ENCODE results near the gene SSBP4.
A peak's percentile ranks its signal among the peaks of the same experiment; 100 is the strongest.

The SSBP4 gene

DNA sequence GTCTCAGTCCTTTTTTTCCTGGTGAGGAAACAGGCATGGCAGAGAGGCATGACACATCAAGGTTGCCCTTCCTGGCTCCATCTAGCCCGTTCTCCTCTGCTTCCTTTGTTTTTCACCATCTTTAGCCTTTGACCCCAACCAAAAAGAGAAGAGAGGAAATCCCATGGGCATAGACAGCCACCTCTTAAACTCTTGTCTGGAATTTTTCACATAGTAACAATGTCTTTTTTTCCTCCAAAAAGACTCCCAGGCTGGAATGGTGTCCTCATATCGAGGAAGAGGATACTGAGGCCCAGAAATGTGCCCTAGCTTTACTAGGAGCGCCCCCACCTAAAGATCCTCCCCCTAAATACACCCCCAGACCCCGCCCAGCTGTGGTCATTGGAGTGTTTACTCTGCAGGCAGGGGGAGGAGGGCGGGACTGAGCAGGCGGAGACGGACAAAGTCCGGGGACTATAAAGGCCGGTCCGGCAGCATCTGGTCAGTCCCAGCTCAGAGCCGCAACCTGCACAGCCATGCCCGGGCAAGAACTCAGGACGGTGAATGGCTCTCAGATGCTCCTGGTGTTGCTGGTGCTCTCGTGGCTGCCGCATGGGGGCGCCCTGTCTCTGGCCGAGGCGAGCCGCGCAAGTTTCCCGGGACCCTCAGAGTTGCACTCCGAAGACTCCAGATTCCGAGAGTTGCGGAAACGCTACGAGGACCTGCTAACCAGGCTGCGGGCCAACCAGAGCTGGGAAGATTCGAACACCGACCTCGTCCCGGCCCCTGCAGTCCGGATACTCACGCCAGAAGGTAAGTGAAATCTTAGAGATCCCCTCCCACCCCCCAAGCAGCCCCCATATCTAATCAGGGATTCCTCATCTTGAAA lies 33.3 kb upstream of the SSBP4 start, which contains the start of gene GDF15:
Gene GDF15 (plus strand): TSS at position 484 of the 868 bp plus-strand sequence. CDS start 32 bp downstream, at position 516.
- H3K4me3 ChIP-seq (IDR thresholded peaks at IDR 0.05; ENCODE audit: insufficient read depth, low read depth, low read length): no peak within 1 kb of the TSS

DNA sequence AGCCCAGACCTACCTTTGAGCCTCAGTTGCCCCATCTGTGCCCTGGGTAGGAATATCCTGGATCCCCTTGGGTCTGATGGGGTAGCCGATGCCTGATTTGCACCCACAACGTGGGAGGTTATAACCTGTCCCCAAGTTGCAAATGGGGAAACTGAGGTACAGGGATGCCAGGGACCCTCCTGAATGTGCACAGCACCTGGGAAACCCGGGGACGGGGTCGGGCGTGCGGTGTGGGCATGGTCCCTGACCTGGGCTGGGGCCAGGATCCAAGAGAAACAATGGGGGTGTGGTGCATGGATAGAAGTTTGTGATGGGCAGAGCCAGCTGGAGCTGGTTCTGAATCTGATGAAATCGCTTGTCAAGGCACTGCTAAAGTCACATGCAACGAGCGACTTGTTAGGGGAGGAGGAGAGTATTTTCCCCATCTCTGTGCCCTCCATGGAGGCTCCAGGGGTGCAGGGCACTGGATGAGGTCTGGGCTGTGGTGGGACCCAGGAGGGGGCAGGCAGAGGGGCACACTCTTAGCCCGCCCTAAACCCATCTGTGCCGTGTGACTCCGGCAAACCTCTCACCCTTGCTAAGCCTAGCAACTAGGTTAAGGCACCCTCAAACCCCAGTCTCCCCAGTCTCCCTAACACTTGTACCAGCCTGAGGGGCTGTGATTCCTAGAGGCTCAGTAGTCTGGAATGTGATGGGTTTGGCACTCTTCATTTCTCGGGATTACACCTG lies 32.5 kb upstream of the SSBP4 start:
- Histone ChIP-seq H3K4me3 (IDR thresholded peaks at IDR 0.05; ENCODE audit: insufficient read depth, low read depth, low read length) (no peak overlapping the region), H3K79me2 (ENCODE audit: insufficient read depth, low read depth) (no peaks in the 10 kb centered on the region), H2AFZ (ENCODE audit: low read depth) (no peak overlapping the region), H3K4me2 (no peak overlapping the region), H3K36me3 (ENCODE audit: insufficient read depth) (no peaks in the 10 kb centered on the region), H3K27me3 (ENCODE audit: insufficient read depth, low read depth) (peaks cover 33% of the 10 kb centered on the region; the same call in 1 of the 2 replicates), H3K4me1 (ENCODE audit: low read depth, poor library complexity, severe bottlenecking) (no peaks in the 10 kb centered on the region), H3K27ac (no peak overlapping the region), H3K9ac (no peak overlapping the region), H4K20me1 (ENCODE audit: insufficient read depth) (no peaks in the 10 kb centered on the region)
- TF ChIP-seq, protein P1, sequence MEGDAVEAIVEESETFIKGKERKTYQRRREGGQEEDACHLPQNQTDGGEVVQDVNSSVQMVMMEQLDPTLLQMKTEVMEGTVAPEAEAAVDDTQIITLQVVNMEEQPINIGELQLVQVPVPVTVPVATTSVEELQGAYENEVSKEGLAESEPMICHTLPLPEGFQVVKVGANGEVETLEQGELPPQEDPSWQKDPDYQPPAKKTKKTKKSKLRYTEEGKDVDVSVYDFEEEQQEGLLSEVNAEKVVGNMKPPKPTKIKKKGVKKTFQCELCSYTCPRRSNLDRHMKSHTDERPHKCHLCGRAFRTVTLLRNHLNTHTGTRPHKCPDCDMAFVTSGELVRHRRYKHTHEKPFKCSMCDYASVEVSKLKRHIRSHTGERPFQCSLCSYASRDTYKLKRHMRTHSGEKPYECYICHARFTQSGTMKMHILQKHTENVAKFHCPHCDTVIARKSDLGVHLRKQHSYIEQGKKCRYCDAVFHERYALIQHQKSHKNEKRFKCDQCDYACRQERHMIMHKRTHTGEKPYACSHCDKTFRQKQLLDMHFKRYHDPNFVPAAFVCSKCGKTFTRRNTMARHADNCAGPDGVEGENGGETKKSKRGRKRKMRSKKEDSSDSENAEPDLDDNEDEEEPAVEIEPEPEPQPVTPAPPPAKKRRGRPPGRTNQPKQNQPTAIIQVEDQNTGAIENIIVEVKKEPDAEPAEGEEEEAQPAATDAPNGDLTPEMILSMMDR (conservative IDR thresholded peaks at IDR 0.05; ENCODE audit: low read depth, low read length): no peak

More for the DNA sequence above, 33.3 kb upstream of the SSBP4 start, which contains the start of gene GDF15:
- TF ChIP-seq, protein P1 (conservative IDR thresholded peaks at IDR 0.05; ENCODE audit: low read depth, low read length): peak; percentile 70
- H3K27ac ChIP-seq: no peak within 1 kb of the TSS
- no peaks in the 10 kb centered on the region for H3K36me3 ChIP-seq (ENCODE audit: insufficient read depth)
- H3K9ac ChIP-seq: no peak within 1 kb of the TSS
- no peaks in the 10 kb centered on the region for H3K79me2 ChIP-seq (ENCODE audit: insufficient read depth, low read depth)
- H4K20me1 ChIP-seq (ENCODE audit: insufficient read depth): no peaks in the 10 kb centered on the region
- no peak within 1 kb of the TSS for H3K4me2 ChIP-seq
- no peaks in the 10 kb centered on the region for H3K4me1 ChIP-seq (ENCODE audit: low read depth, poor library complexity, severe bottlenecking)
- H3K27me3 ChIP-seq (ENCODE audit: insufficient read depth, low read depth): peaks cover 33% of the 10 kb centered on the region; the same call in 1 of the 2 replicates
- no peak within 1 kb of the TSS for H2AFZ ChIP-seq (ENCODE audit: low read depth)

DNA sequence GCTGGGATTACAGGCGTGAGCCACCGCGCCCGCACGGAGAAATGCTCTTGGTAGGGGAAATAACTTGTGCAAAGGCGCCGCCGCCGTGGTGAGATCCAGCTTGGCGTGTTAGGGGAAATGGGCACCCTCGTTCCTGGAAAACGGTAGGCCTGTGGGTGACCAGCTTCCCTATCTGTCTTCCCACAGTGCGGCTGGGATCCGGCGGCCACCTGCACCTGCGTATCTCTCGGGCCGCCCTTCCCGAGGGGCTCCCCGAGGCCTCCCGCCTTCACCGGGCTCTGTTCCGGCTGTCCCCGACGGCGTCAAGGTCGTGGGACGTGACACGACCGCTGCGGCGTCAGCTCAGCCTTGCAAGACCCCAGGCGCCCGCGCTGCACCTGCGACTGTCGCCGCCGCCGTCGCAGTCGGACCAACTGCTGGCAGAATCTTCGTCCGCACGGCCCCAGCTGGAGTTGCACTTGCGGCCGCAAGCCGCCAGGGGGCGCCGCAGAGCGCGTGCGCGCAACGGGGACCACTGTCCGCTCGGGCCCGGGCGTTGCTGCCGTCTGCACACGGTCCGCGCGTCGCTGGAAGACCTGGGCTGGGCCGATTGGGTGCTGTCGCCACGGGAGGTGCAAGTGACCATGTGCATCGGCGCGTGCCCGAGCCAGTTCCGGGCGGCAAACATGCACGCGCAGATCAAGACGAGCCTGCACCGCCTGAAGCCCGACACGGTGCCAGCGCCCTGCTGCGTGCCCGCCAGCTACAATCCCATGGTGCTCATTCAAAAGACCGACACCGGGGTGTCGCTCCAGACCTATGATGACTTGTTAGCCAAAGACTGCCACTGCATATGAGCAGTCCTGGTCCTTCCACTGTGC lies 30.9 kb upstream of the SSBP4 start:
- H3K27ac ChIP-seq: no peak overlapping the region
- no peak overlapping the region for H2AFZ ChIP-seq (ENCODE audit: low read depth)
- H3K36me3 ChIP-seq (ENCODE audit: insufficient read depth): no peaks in the 10 kb centered on the region
- TF ChIP-seq, protein P1 (conservative IDR thresholded peaks at IDR 0.05; ENCODE audit: low read depth, low read length): peak; percentile 63
- H3K4me3 ChIP-seq (IDR thresholded peaks at IDR 0.05; ENCODE audit: insufficient read depth, low read depth, low read length): no peak overlapping the region
- no peak overlapping the region for H3K4me2 ChIP-seq
- no peaks in the 10 kb centered on the region for H3K79me2 ChIP-seq (ENCODE audit: insufficient read depth, low read depth)
- H3K9ac ChIP-seq: no peak overlapping the region
- no peaks in the 10 kb centered on the region for H4K20me1 ChIP-seq (ENCODE audit: insufficient read depth)
- H3K4me1 ChIP-seq (ENCODE audit: low read depth, poor library complexity, severe bottlenecking): no peaks in the 10 kb centered on the region
- H3K27me3 ChIP-seq (ENCODE audit: insufficient read depth, low read depth): peaks cover 43% of the 10 kb centered on the region; the same call in 1 of the 2 replicates
